Lower leg skin (tissue), 4 donors: ENCODE results near the gene VSIG1. TPM values are rescaled to one million over a fixed set of nuclear protein-coding genes. Genes with fewer than 3 reads are reported as not detected.

Source experiments
- DNase-seq, 2 donors: peaks; one replicate each; pipeline ENCODE4 v3.0.0-alpha.2; 2019; ENCODE audit warnings: low spot score in 2 of 2
- H3K4me3 ChIP-seq: fragments of 200-600 bp; sonication (generic); 2 replicates; pipeline ENCODE4 v1.5.1; 2017; ENCODE audit warnings: mild to moderate bottlenecking, low read depth; ENCODE audit not compliant: poor library complexity, severe bottlenecking
- POLR2A ChIP-seq, 2 donors: fragments of 450-650 bp; IDR thresholded peaks; one replicate each; pipeline ENCODE4 v1.6.1; 2016 to 2017; ENCODE audit warnings: antibody characterized with exemption in 2 of 2, mild to moderate bottlenecking in 1 of 2, moderate library complexity in 1 of 2
- WGBS, 2 donors: methylation state at CpG; one replicate each; pipeline ENCODE4 v1.1.5; 2018; 5-methylcytosine and 5-hydroxymethylcytosine counted together
- intact Hi-C: fragments of 100-400 bp; cut with DNase I; formaldehyde crosslinking; loops from one replicate; pipeline ENCODE4 v1.15.0; 2023; ENCODE audit warnings: low total_unique reads
- total RNA-seq, 4 donors: library from RNA; depleted of rRNA; stranded (reverse); fragments of >200 nt; gene quantifications; one replicate each; pipeline ENCODE4 v1.1.0, GENCODE V29; 2016
- TF ChIP-seq, protein P1 (sequence below), 3 donors: fragments of 450-650 bp; IDR thresholded peaks; one replicate each; pipeline ENCODE4 v1.5.1; 2016; ENCODE audit warnings: antibody characterized with exemption in 3 of 3, mild to moderate bottlenecking in 3 of 3, moderate library complexity in 2 of 3

The VSIG1 gene
- total RNA-seq, 4 donors from 2014 or later = 1.2 to 1.6 TPM; not detected in 2

DNA sequence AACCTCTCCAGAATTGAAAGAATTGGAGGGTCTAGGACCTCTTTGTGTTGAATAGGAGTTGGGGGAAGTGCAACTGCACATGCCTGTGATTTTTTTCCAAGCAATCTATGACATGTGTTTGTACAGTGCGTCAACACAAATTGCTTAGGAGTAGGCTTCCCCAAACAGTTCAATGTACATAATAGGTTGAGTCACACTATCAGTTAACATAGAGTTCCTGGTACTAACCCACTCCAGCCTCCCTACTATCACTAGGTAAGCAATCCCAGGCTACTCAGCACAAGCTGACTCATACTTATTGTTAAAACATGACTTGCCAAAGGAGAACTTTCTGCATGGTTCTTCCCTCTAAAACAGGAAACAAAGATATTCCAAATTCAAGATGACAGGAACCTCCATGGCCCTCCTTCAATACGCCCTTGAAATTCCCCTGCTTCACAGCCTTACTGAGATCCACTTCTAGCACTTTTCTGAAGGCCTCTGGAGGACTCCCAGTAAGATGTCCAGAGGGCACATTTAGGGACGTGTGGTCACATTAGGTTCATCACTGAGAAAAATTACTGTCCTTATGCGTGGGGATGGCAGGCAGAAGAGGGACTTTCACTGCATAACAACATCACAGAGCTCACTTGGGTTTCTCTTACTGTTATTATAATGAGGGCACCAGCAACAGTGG lies 8.4 kb upstream of the VSIG1 start:
- intact Hi-C loops = no loop called here
- 60 to 73% methylated on average over 4 of the region's 4 CpGs for WGBS, 2 donors
- TF ChIP-seq POLR2A (IDR thresholded peaks at IDR 0.05) = no peak
- TF ChIP-seq, protein P1, sequence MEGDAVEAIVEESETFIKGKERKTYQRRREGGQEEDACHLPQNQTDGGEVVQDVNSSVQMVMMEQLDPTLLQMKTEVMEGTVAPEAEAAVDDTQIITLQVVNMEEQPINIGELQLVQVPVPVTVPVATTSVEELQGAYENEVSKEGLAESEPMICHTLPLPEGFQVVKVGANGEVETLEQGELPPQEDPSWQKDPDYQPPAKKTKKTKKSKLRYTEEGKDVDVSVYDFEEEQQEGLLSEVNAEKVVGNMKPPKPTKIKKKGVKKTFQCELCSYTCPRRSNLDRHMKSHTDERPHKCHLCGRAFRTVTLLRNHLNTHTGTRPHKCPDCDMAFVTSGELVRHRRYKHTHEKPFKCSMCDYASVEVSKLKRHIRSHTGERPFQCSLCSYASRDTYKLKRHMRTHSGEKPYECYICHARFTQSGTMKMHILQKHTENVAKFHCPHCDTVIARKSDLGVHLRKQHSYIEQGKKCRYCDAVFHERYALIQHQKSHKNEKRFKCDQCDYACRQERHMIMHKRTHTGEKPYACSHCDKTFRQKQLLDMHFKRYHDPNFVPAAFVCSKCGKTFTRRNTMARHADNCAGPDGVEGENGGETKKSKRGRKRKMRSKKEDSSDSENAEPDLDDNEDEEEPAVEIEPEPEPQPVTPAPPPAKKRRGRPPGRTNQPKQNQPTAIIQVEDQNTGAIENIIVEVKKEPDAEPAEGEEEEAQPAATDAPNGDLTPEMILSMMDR (IDR thresholded peaks at IDR 0.05) = no peak
- DNase-seq = no peak
- H3K4me3 ChIP-seq = no peak overlapping the region

DNA sequence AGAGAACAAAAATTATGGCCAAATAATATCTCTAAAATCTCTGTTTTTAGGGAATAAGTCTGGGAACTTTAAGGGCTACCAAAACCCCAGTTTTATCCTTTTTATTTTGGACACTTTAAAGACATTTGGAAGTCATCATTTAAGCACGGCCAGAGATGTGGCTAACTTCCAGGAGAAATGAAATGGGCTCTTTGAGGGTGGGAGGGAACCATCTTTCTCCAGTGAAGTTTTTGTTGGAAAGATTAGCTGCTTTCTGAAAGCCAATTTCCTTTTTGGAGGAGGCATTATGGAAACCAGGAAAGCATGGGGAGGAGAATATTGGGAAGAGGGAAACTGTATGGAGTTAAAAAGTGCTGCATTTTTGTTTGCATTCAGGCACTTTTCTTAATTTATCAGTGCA lies 4.8 kb downstream of the VSIG1 start:
- 37 to 38% methylated on average over 1 of the region's 1 CpG for WGBS, 2 donors
- no peak overlapping the region for H3K4me3 ChIP-seq
- intact Hi-C loops = no loop called here
- DNase-seq = no peak
- TF ChIP-seq POLR2A (IDR thresholded peaks at IDR 0.05) = no peak
- TF ChIP-seq, protein P1 (IDR thresholded peaks at IDR 0.05) = no peak

DNA sequence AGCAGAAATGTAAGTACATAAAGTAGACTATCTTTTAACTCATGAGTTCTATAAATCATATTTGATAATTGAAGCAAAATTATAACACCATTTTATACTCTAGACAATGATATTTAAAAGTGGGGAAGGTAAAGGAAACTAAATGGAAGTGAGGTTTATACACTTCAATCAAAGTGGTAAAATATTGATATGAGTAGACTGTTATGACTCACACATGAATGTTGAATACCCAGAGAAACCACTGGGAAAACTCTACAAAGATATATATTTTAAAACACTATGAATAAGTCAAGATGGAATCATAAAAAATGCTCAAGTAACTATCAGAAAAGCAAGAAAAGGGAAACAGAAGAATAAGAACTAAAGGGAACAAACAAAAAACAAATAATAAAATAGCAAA lies 8.4 kb downstream of the VSIG1 start:
- DNase-seq = no peak
- intact Hi-C loops = no loop called here
- TF ChIP-seq POLR2A (IDR thresholded peaks at IDR 0.05) = no peak
- H3K4me3 ChIP-seq = no peak overlapping the region

DNA sequence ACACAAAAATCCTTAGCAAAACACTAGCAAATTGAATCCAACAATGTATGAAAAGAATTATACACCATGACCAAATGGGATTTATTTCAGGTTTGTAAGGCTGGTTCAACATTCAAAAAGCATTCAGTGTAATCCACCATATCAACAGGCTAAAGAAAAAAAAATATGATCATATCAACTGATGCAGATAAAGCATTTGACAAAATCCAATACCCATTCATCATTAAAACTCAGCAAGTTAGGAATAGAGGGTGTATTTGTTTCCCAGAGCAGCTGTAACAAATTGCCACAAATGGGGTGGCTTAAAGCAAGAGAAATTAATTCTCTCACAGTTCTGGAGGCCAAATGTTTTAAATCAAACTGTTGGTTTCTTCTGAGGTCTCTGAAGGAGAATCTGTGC lies 10.7 kb downstream of the VSIG1 start:
- TF ChIP-seq, protein P1 (IDR thresholded peaks at IDR 0.05) = no peak
- TF ChIP-seq POLR2A (IDR thresholded peaks at IDR 0.05) = no peak
- DNase-seq = no peak
- intact Hi-C loops = no loop called here

DNA sequence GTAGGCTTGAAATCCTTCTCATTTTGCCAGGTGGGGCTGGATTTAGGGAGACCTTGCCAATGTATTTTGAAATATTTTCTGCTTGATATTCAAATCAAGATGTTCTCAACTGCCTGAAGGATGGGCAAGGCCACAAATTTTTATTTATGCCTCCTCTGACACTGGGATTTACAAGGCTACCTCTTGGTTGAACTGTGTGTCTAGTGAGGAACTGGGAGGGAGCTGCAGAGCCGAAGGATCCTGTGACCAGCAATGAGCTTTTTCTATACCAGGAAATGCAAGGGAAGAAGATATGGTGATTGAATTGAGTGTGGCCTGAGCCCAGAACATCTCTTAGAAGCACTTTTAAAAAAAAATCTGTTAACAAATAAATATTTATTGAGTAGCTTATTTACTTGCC lies 14.9 kb downstream of the VSIG1 start:
- WGBS, 2 donors = 38 to 44% methylated on average over 1 of the region's 1 CpG
- H3K4me3 ChIP-seq = no peak overlapping the region
- intact Hi-C loops = no loop called here
- TF ChIP-seq, protein P1 (IDR thresholded peaks at IDR 0.05) = no peak
- TF ChIP-seq POLR2A (IDR thresholded peaks at IDR 0.05) = no peak
- DNase-seq = no peak

More for the DNA sequence above, 10.7 kb downstream of the VSIG1 start:
- H3K4me3 ChIP-seq = no peak overlapping the region

DNA sequence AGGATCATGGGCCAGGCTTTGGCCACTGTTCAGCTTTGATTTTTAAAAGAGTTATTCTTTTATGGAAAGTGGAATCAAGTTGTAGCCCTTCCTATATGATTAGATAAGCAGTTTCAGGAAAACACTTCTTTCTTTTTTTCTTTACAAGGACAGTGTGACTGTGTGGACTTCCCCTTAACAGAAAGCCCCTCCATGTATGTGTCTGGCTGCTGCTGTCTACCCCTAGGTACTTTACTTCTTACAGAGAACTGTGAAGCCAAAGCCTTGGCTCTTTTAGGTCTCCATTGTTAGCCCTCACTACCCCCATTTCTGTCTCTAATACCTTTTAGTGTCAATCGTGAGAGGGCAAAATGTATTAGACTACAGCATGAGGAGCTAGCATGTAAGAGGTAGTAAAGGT lies 19.1 kb downstream of the VSIG1 start:
- no peak for DNase-seq
- 72 to 88% methylated on average over 1 of the region's 1 CpG for WGBS, 2 donors
- no peak for TF ChIP-seq POLR2A (IDR thresholded peaks at IDR 0.05)
- TF ChIP-seq, protein P1 (IDR thresholded peaks at IDR 0.05) = no peak
- intact Hi-C loops = no loop called here
- H3K4me3 ChIP-seq = no peak overlapping the region
